Adipocyte (in vitro differentiated cells): ENCODE data around the gene RUFY2.

ENCODE experiments used
- DNase-seq: peaks from one replicate; pipeline ENCODE4 v3.0.0-alpha.2; 2015; ENCODE audit warnings: low read depth
- H3K27me3 ChIP-seq: replicated peaks from 2 replicates; pipeline ENCODE4 v1.7.0; 2013; ENCODE audit warnings: mild to moderate bottlenecking, low read length, moderate library complexity; ENCODE audit not compliant: control insufficient read depth, insufficient read depth
- H3K36me3 ChIP-seq: 2 replicates; pipeline ENCODE4 v1.7.0; 2013; ENCODE audit warnings: low read length, mild to moderate bottlenecking, moderate library complexity; ENCODE audit not compliant: control insufficient read depth, insufficient read depth, severe bottlenecking
- H3K4me1 ChIP-seq: 2 replicates; pipeline ENCODE4 v1.7.0; 2013; ENCODE audit warnings: mild to moderate bottlenecking, low read length, moderate library complexity; ENCODE audit not compliant: control insufficient read depth, insufficient read depth
- H3K4me3 ChIP-seq: 2 replicates; pipeline ENCODE4 v1.7.0; 2013; ENCODE audit warnings: mild to moderate bottlenecking, low read length, moderate library complexity
- H3K9ac ChIP-seq: 2 replicates; pipeline ENCODE4 v1.7.0; 2013; ENCODE audit warnings: mild to moderate bottlenecking, low read length, moderate library complexity
- H3K9me3 ChIP-seq: 2 replicates; pipeline ENCODE4 v1.7.0; 2013; ENCODE audit warnings: mild to moderate bottlenecking, low read length, moderate library complexity; ENCODE audit not compliant: control insufficient read depth

The RUFY2 gene

DNA sequence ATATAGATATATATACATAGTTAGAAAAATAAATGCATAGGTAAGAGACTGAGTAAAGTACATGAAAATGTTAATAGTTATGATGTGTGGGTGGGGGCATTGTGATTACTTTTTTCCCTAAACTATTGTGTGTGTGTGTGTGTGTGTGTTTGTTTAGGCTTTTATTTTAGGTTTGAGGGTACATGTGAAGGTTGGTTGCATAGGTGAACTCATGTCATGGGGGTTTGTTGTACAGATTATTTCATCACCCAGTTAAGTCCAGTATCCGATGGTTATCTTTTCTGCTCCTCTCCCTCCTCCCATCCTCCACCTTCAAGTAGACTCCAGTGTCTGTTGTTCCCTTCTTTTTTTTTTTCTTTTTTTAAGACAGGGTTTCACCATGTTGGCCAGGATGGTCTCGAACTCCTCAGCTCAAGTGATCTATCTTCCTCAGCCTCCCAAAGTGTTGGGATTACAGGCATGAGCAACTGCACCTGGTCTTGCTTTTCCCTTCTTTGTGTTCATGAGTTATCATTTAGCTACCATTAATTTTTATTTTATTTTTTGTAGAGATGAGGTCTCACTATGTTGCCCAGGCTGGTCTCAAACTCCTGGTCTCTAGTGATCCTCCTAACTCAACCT is 1.9 kb upstream of the RUFY2 start:
- Histone ChIP-seq H3K36me3 (no peaks in the 10 kb centered on the region), H3K9ac (no peak overlapping the region), H3K27me3 (no peaks in the 10 kb centered on the region), H3K4me1 (peaks cover 8% of the 10 kb centered on the region), H3K4me3 (no peak overlapping the region), H3K9me3 (no peaks in the 10 kb centered on the region)
- no peak for DNase-seq

DNA sequence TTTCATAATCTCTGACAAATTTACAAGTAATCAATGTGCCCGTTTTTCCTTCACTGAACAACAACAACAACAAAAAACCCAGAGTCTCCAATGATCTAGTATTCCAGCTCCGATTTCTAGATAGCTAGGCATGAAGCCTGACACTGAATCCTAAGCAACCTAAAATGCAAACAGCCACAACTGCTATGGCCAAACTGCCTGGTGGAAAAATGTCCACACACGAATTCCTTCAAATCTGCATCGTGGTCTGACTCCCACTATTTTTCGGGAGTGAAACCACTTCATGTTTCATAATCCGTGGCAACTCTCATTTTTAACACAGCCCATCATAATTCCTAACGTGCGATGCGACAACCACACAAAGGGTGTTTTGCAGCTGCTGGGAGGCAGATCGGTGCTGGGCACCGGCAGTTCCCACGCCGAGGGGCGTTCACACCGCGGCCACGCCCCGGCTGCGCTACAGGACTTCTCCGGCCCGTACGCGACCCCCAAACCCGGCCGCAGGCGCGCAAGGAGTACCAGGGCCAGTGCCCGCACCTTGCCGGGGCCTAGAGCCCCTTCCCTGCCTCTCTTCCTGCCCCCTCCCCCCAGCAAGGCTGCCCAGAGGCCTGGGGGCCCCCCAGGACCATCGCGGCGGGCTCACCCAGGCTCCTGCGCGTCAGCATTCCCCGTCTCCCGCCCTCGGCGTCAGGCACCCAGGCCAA is 814 bp downstream of the RUFY2 start:
- Histone ChIP-seq H3K36me3 (peaks cover 4% of the 10 kb centered on the region), H3K4me1 (peaks cover 8% of the 10 kb centered on the region), H3K4me3 (peak overlapping the region; percentile 80), H3K27me3 (no peaks in the 10 kb centered on the region), H3K9me3 (no peaks in the 10 kb centered on the region), H3K9ac (peak overlapping the region; percentile 97)
- DNase-seq: peak; percentile 83

- Histone ChIP-seq H3K9me3 (no peaks in the 10 kb centered on the region), H3K27me3 (no peaks in the 10 kb centered on the region), H3K4me1 (peaks cover 8% of the 10 kb centered on the region), H3K36me3 (peaks cover 19% of the 10 kb centered on the region), H3K9ac (no peak overlapping the region), H3K4me3 (no peak overlapping the region)
- no peak for DNase-seq
Observed at GRCh38 chr10:68403701-68404100, 3.4 kb downstream of the RUFY2 start.

DNA sequence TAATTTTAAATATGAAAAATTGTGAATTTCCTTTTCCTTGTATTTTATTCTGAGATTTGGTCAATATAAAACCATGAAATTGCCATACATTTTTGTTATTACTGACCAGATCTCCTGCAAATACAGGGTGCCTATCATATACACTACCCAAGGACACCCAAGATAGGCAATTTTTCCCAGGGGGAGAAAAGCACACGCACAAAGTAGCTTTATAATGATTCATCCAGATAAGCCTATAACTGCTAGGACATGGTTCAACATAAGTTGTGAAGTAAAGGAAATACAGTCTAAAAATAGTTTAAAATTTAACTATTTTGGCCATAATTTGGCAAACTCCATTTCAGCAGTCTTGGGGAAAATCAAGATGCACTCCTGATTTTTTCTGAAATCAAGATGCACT is 4.8 kb downstream of the RUFY2 start:
- peaks cover 8% of the 10 kb centered on the region for H3K4me1 ChIP-seq
- H3K36me3 ChIP-seq: peaks cover 19% of the 10 kb centered on the region
- no peak overlapping the region for H3K9ac ChIP-seq
- no peaks in the 10 kb centered on the region for H3K9me3 ChIP-seq
- no peak for DNase-seq
- H3K4me3 ChIP-seq: no peak overlapping the region
- no peaks in the 10 kb centered on the region for H3K27me3 ChIP-seq

DNA sequence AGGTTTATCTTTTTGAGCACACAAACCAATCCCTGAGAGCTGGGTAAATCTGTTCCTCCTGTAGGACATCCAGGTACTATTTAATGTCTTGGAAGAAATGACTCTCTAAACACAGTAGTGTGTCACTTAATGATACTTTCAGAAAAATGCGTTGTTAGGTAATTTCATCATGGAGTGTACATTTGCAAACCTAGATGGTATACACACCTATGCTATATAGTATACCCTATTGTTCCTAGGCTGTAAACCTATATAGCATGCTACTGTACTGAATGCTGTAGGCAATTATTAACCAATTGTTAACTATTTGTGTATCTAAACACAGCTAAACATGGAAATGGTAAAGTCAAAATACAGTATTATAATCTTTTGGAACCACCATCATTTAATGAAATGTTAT is 10.1 kb downstream of the RUFY2 start:
- DNase-seq: no peak
- H3K4me1 ChIP-seq: no peaks in the 10 kb centered on the region
- no peak overlapping the region for H3K4me3 ChIP-seq
- H3K36me3 ChIP-seq: peaks cover 54% of the 10 kb centered on the region
- no peaks in the 10 kb centered on the region for H3K27me3 ChIP-seq
- no peak overlapping the region for H3K9ac ChIP-seq
- H3K9me3 ChIP-seq: no peaks in the 10 kb centered on the region

GRCh38 chr10:68385740-68386139 is 21.3 kb downstream of the RUFY2 start:
- H3K4me3 ChIP-seq: no peak overlapping the region
- H3K27me3 ChIP-seq: no peaks in the 10 kb centered on the region
- H3K4me1 ChIP-seq: no peaks in the 10 kb centered on the region
- H3K9ac ChIP-seq: no peak overlapping the region
- no peaks in the 10 kb centered on the region for H3K9me3 ChIP-seq
- H3K36me3 ChIP-seq: peaks cover 83% of the 10 kb centered on the region
- DNase-seq: no peak

DNA sequence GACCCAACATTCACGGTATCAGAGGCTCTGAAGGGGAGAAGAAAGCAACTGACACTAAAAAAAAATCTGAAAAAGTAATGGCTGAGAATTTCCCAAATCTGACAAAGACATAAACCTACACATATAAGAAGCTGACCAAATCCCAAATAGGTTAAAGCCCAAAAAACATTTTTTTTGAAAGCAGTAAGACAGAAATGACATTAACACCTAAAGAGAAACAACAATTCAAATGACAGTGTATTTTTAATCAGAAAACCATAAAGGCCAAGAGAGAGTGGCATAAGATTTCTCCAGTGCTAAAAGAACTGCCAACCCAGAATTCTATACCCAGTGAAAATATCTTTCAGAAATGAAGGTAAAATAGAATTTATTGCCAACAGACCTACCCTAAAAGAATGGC is 35.5 kb downstream of the RUFY2 start:
- DNase-seq: no peak
- H3K9ac ChIP-seq: no peak overlapping the region
- H3K4me3 ChIP-seq: no peak overlapping the region
- H3K27me3 ChIP-seq: no peaks in the 10 kb centered on the region
- peaks cover 55% of the 10 kb centered on the region for H3K36me3 ChIP-seq
- peaks cover 6% of the 10 kb centered on the region for H3K4me1 ChIP-seq
- peaks cover 17% of the 10 kb centered on the region for H3K9me3 ChIP-seq

GRCh38 chr10:68367121-68367520 is 40.0 kb downstream of the RUFY2 start:
- no peak for DNase-seq
- H3K36me3 ChIP-seq: peaks cover 50% of the 10 kb centered on the region

DNA sequence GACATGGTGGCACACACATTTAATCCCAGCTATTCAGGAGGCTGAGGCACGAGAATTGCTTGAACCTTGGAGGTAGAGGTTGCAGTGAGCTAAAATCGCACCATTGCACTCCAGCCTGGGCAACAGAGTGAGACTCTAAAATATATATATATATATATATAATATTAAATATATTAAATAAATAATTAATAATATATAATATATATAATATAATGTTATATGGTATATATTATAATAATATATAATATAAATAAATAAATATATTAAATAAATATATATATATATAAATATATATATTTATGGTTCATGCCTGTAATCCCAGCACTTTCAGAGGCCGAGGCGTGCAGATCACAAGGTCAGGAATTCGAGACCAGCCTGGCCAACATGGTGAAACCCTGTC is 40.5 kb downstream of the RUFY2 start:
- Histone ChIP-seq H3K36me3 (peaks cover 50% of the 10 kb centered on the region), H3K4me1 (peaks cover 15% of the 10 kb centered on the region), H3K9me3 (peaks cover 1% of the 10 kb centered on the region), H3K4me3 (no peak overlapping the region), H3K9ac (no peak overlapping the region), H3K27me3 (no peaks in the 10 kb centered on the region)
- DNase-seq: no peak

More at GRCh38 chr10:68367121-68367520, 40.0 kb downstream of the RUFY2 start:
- no peak overlapping the region for H3K4me3 ChIP-seq
- H3K4me1 ChIP-seq: peaks cover 15% of the 10 kb centered on the region
- H3K9ac ChIP-seq: no peak overlapping the region
- no peaks in the 10 kb centered on the region for H3K27me3 ChIP-seq
- H3K9me3 ChIP-seq: peaks cover 7% of the 10 kb centered on the region

DNA sequence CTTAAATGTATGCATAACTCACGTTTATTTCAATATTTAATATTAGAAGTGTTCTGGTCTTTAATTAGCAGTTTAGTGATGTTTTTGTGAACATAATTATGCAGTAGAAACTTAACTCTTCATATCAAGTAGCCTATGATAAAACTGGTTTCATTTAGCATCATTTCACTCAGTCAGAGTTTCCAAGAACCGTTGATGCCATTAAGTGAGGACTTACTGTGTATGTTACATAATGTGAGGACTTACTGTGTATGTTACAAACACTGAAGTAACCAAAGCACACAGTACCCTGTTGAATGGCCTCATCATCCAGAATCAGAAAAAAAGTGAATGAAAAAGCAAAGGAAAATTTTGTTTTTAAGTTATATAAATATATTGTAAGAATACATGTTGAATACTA is 41.5 kb downstream of the RUFY2 start:
- Histone ChIP-seq H3K9me3 (no peaks in the 10 kb centered on the region), H3K27me3 (no peaks in the 10 kb centered on the region), H3K9ac (no peak overlapping the region), H3K4me1 (peaks cover 15% of the 10 kb centered on the region), H3K36me3 (peaks cover 55% of the 10 kb centered on the region), H3K4me3 (no peak overlapping the region)
- DNase-seq: no peak

DNA sequence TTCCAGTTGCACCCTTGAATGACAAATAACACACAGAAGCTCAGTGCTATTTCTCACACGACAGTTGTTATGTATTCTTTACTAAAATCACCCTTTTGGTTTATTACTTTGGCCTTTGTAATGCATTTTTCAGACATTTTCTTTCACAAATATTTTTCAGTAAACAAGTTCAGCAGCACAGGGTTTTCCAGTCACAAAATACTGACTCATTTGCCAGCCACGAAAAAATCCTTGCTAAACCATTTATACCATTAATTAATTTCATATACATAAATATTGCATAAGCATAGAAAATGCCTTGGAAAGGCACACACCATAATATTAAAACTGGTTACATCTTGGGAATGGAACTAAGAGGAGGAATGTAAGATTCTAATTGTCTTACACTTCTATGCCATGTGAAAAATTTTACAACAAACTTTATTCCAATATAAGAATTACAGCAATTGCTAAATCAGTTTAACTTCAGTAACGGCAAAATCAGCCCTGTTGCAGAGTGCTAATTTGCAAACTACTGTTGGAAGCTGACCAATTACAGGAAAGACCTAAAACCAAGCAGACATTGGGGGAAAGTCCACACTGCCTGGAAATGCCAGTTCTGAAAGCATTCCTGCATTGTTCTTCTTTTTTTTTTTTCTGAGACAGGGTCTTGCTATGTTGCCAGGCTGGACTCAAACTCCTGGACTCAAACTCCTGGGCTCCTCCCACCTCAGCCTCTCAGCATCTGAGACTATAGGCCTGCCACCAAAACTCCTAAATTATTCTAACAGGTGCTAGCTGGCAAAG is 42.8 kb downstream of the RUFY2 start:
- H3K4me3 ChIP-seq: no peak overlapping the region
- peaks cover 15% of the 10 kb centered on the region for H3K4me1 ChIP-seq
- no peak for DNase-seq
- no peaks in the 10 kb centered on the region for H3K9me3 ChIP-seq
- no peaks in the 10 kb centered on the region for H3K27me3 ChIP-seq
- H3K36me3 ChIP-seq: peaks cover 46% of the 10 kb centered on the region
- H3K9ac ChIP-seq: no peak overlapping the region
